Hematopoietic multipotent progenitor cell (in vitro differentiated cells): Measurements from ENCODE around the gene HSPA8. TPM values are rescaled to one million over a fixed set of nuclear protein-coding genes. Genes with fewer than 3 reads are reported as not detected.
"Not testable (repeated sequence)": the region's sequence is repeated elsewhere in the genome, so short reads cannot be mapped to it uniquely, and the experiment has no call there.

Experiments used
- DNase-seq, 3 donors: peaks; one replicate each; pipeline ENCODE4 v3.0.0-alpha.2; 2011 to 2015; ENCODE audit warnings: low read depth in 2 of 3, low spot score in 2 of 3
- total RNA-seq: library from RNA; depleted of rRNA; stranded (reverse); fragments of >200 nt; gene quantifications from one replicate; pipeline ENCODE4 v1.2.3, GENCODE V29; 2012

Gene HSPA8
- total RNA-seq, 1 donor = 951 TPM

- DNase-seq = no peak
These were observed 11.6 kb upstream of the HSPA8 start for GRCh38 chr11:123073343-123074057.

- DNase-seq = no peak
These were observed 10.8 kb upstream of the HSPA8 start for GRCh38 chr11:123072762-123073161.

GRCh38 chr11:123072332-123072761 is 10.4 kb upstream of the HSPA8 start:
- DNase-seq = no peak

- DNase-seq = peak in 2 of 3 donors; percentile 24 to 54
These were observed 8.2 kb upstream of the HSPA8 start for GRCh38 chr11:123069908-123070821.

- DNase-seq = no peak
These were observed 3.7 kb upstream of the HSPA8 start for GRCh38 chr11:123065621-123066020.

GRCh38 chr11:123063826-123064657 is 2.1 kb upstream of the HSPA8 start:
- peak in 1 of 3 donors; percentile 20 for DNase-seq

GRCh38 chr11:123062892-123063825 is 1.2 kb upstream of the HSPA8 start:
- peak in 2 of 3 donors; percentile 51 to 67 for DNase-seq

GRCh38 chr11:123062158-123062891 is 389 bp upstream of the HSPA8 start:
- DNase-seq = peak; percentile 99 to 100 (median 100)

- no peak for DNase-seq
These were observed 1.5 kb downstream of the HSPA8 start for GRCh38 chr11:123060277-123061000.

GRCh38 chr11:123059041-123059920 is 2.7 kb downstream of the HSPA8 start:
- DNase-seq = not testable (repeated sequence)

GRCh38 chr11:123057661-123058305 is 4.2 kb downstream of the HSPA8 start:
- DNase-seq = no peak

GRCh38 chr11:123056835-123057491 is 5.0 kb downstream of the HSPA8 start:
- DNase-seq = no peak

GRCh38 chr11:123055191-123055901 is 6.6 kb downstream of the HSPA8 start:
- DNase-seq = no peak

GRCh38 chr11:123054301-123055065 is 7.5 kb downstream of the HSPA8 start:
- DNase-seq = peak in 2 of 3 donors; percentile 67 to 81
